ENCODE data around the gene EPB41L4A. TPM values are rescaled to one million over a fixed set of nuclear protein-coding genes. Genes with fewer than 3 reads are reported as not detected.

The EPB41L4A gene
- total RNA-seq, 1 experiment from 2014 or later, result 4.7 TPM

GRCh38 chr5:112329419-112330090, 89.5 kb downstream of the EPB41L4A start:
- Histone ChIP-seq H3K27me3 (ENCODE audit: control insufficient read depth, insufficient read depth, low read length) (no peaks in the 10 kb centered on the region), H3K4me3 (ENCODE audit: insufficient read depth, low read depth, low read length) (no peak overlapping the region), H3K36me3 (replicated peaks; ENCODE audit: control insufficient read depth, insufficient read depth, low read length) (no peaks in the 10 kb centered on the region)
- no peak for DNase-seq

DNA sequence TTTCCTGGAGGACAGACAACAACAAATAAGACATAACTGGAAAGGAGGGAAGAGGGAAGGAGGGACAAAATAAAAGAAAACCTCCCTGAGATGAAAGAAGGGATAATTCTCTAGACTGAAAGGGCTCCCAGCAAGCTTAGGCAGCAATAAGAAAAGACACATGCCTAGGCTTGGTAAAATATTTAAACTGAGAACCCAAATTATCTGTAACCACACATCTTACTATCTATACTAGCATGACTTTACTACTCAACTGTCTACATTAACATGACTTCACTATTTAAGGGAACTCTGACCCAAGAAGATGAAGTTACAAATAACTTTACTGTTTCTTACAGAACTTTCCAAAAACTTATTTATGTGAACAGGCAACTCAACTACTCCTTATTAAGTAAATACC, 95.9 kb downstream of the EPB41L4A start:
- Histone ChIP-seq H3K4me3 (ENCODE audit: insufficient read depth, low read depth, low read length) (no peak overlapping the region), H3K36me3 (replicated peaks; ENCODE audit: control insufficient read depth, insufficient read depth, low read length) (no peaks in the 10 kb centered on the region), H3K27me3 (ENCODE audit: control insufficient read depth, insufficient read depth, low read length) (no peaks in the 10 kb centered on the region)
- no peak for DNase-seq

GRCh38 chr5:112320408-112320807, 98.7 kb downstream of the EPB41L4A start:
- Histone ChIP-seq H3K27me3 (ENCODE audit: control insufficient read depth, insufficient read depth, low read length) (no peaks in the 10 kb centered on the region), H3K36me3 (replicated peaks; ENCODE audit: control insufficient read depth, insufficient read depth, low read length) (no peaks in the 10 kb centered on the region), H3K4me3 (ENCODE audit: insufficient read depth, low read depth, low read length) (no peak overlapping the region)
- DNase-seq, result no peak

DNA sequence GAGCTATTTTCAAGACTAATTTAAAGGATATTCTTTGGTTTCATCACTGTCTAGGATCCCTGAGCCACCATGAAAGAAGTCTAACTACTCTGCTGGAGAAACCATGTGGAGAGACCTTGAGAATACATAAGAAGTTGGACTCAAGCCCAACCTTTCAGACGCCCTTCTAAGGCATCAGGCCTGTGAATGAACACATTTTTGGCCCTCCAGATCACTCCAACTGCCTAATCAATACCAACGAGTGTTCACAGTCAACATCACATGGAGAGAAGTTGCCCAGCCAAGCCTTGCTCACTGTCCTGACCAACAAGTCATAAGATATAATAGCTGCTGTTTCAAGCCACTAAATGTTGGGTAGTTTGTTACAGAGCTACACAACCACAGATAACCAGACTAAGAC, 100.7 kb downstream of the EPB41L4A start:
- H3K27me3 ChIP-seq (ENCODE audit: control insufficient read depth, insufficient read depth, low read length), result no peaks in the 10 kb centered on the region
- DNase-seq, result no peak
- H3K4me3 ChIP-seq (ENCODE audit: insufficient read depth, low read depth, low read length), result no peak overlapping the region
- H3K36me3 ChIP-seq (replicated peaks; ENCODE audit: control insufficient read depth, insufficient read depth, low read length), result no peaks in the 10 kb centered on the region

GRCh38 chr5:112317866-112318265, 101.2 kb downstream of the EPB41L4A start:
- Histone ChIP-seq H3K4me3 (ENCODE audit: insufficient read depth, low read depth, low read length) (no peak overlapping the region), H3K27me3 (ENCODE audit: control insufficient read depth, insufficient read depth, low read length) (no peaks in the 10 kb centered on the region), H3K36me3 (replicated peaks; ENCODE audit: control insufficient read depth, insufficient read depth, low read length) (no peaks in the 10 kb centered on the region)
- no peak for DNase-seq

DNA sequence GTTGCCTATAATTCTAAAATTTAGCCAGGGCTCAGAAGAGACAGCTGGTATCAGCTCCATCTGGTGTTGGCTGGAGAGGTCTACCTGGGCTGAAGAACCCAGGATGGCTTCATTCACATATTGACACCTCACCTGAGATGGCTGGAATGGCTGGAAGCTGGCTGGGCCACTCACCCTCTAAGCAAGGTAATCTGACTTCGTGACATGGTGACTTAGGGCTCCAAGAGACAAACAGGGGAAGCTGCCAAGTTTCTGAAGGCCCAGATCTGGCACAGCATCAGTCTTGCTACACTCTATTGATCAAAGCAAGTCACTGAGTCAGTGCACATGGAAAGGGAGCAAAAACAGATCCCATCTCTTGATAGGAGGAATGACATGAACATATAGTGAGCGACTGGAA, 102.3 kb downstream of the EPB41L4A start:
- no peak for DNase-seq
- H3K4me3 ChIP-seq (ENCODE audit: insufficient read depth, low read depth, low read length), result no peak overlapping the region
- no peaks in the 10 kb centered on the region for H3K27me3 ChIP-seq (ENCODE audit: control insufficient read depth, insufficient read depth, low read length)
- no peaks in the 10 kb centered on the region for H3K36me3 ChIP-seq (replicated peaks; ENCODE audit: control insufficient read depth, insufficient read depth, low read length)

DNA sequence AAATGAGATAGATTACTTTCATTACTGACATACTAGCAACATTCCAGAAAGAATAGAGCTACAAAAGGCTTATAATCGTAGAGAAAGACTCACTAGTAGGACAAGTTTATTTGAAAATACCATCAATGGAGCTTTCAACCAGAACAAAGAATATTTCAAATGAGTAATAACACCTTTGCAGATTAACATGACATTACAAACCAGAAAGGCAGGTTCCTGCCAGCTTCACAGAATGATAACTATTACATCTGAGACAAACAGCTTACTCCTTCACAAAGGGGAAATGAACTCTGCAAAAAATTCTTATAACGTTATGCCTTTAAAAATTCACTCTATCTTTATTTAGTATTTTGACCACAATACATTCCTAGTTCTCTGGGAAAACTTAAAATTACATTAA, 103.1 kb downstream of the EPB41L4A start:
- DNase-seq, result no peak

GRCh38 chr5:112312295-112313275, 106.5 kb downstream of the EPB41L4A start:
- no peak overlapping the region for H3K4me3 ChIP-seq (ENCODE audit: insufficient read depth, low read depth, low read length)
- DNase-seq, result no peak
- no peaks in the 10 kb centered on the region for H3K36me3 ChIP-seq (replicated peaks; ENCODE audit: control insufficient read depth, insufficient read depth, low read length)
- no peaks in the 10 kb centered on the region for H3K27me3 ChIP-seq (ENCODE audit: control insufficient read depth, insufficient read depth, low read length)

More for the DNA sequence above, 103.1 kb downstream of the EPB41L4A start:
- no peaks in the 10 kb centered on the region for H3K36me3 ChIP-seq (replicated peaks; ENCODE audit: control insufficient read depth, insufficient read depth, low read length)
- H3K27me3 ChIP-seq (ENCODE audit: control insufficient read depth, insufficient read depth, low read length), result no peaks in the 10 kb centered on the region
- no peak overlapping the region for H3K4me3 ChIP-seq (ENCODE audit: insufficient read depth, low read depth, low read length)

DNA sequence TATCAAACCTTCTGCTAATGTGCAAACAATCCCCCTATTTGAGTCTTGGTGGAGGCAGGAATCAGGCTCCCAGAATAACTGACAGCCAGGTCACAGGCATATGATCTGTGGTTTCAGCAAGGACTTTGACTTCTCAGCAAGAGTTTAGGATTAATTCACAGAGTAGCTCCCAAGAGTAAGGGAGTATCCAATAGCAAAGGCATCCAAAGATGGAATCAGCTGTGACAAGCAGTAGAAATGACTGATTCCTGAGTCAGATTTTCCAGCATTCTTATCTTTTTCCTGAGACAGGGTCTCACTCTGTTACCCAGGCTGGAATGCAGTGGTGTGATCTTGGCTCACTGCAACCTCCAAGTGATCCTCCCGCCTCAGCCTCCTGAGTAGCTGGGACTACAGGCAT, 108.3 kb downstream of the EPB41L4A start:
- DNase-seq, result no peak
- no peaks in the 10 kb centered on the region for H3K27me3 ChIP-seq (ENCODE audit: control insufficient read depth, insufficient read depth, low read length)
- H3K4me3 ChIP-seq (ENCODE audit: insufficient read depth, low read depth, low read length), result no peak overlapping the region
- H3K36me3 ChIP-seq (replicated peaks; ENCODE audit: control insufficient read depth, insufficient read depth, low read length), result no peaks in the 10 kb centered on the region

DNA sequence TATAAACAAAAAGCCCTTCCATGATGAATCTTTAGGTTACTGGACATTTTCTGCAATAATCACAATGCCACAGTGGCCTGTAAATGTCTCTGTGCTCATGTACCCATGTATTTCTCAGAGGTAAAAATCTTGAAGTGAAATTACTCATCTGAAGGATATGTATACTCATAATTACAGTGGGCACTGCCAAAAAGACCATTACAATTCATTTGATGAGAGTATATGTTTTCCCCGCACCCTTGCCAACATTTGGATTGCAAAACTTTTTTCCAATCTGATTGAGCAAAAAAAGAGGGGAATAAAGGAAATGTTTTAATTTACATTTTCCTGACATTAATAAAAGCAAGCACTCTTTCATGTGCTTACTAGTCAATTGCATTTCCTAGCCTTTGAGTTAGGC, 110.5 kb downstream of the EPB41L4A start:
- DNase-seq, result no peak
- no peaks in the 10 kb centered on the region for H3K36me3 ChIP-seq (replicated peaks; ENCODE audit: control insufficient read depth, insufficient read depth, low read length)
- no peaks in the 10 kb centered on the region for H3K27me3 ChIP-seq (ENCODE audit: control insufficient read depth, insufficient read depth, low read length)
- H3K4me3 ChIP-seq (ENCODE audit: insufficient read depth, low read depth, low read length), result no peak overlapping the region

DNA sequence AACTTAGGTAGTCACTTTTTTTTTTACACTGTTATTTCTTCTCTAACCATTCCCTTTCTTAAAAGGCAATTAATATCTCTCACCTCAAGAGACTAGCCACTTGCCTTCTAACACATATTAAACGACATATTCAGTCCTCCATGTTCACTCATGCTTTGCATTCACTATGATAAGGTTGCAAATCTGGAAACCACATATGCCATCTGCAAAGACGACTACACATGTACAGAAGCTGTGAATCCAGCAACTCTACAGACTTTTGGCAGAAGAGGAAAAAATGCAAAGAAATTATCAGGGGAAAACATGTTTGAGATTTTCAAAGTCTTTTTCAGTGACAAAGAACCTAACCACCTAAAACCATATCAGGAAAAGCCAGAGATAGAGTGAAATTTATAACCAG, 112.1 kb downstream of the EPB41L4A start:
- no peak for DNase-seq
- no peaks in the 10 kb centered on the region for H3K36me3 ChIP-seq (replicated peaks; ENCODE audit: control insufficient read depth, insufficient read depth, low read length)
- no peaks in the 10 kb centered on the region for H3K27me3 ChIP-seq (ENCODE audit: control insufficient read depth, insufficient read depth, low read length)
- H3K4me3 ChIP-seq (ENCODE audit: insufficient read depth, low read depth, low read length), result no peak overlapping the region

- no peak for DNase-seq
- Histone ChIP-seq H3K36me3 (replicated peaks; ENCODE audit: control insufficient read depth, insufficient read depth, low read length) (no peaks in the 10 kb centered on the region), H3K4me3 (ENCODE audit: insufficient read depth, low read depth, low read length) (no peak overlapping the region), H3K27me3 (ENCODE audit: control insufficient read depth, insufficient read depth, low read length) (no peaks in the 10 kb centered on the region)
These were observed 114.3 kb downstream of the EPB41L4A start for GRCh38 chr5:112304743-112305142.

- Histone ChIP-seq H3K4me3 (ENCODE audit: insufficient read depth, low read depth, low read length) (no peak overlapping the region), H3K27me3 (ENCODE audit: control insufficient read depth, insufficient read depth, low read length) (no peaks in the 10 kb centered on the region), H3K36me3 (replicated peaks; ENCODE audit: control insufficient read depth, insufficient read depth, low read length) (no peaks in the 10 kb centered on the region)
- no peak for DNase-seq
These were observed 115.4 kb downstream of the EPB41L4A start for GRCh38 chr5:112303685-112304084.

- Histone ChIP-seq H3K27me3 (ENCODE audit: control insufficient read depth, insufficient read depth, low read length) (no peaks in the 10 kb centered on the region), H3K4me3 (ENCODE audit: insufficient read depth, low read depth, low read length) (no peak overlapping the region), H3K36me3 (replicated peaks; ENCODE audit: control insufficient read depth, insufficient read depth, low read length) (no peaks in the 10 kb centered on the region)
- no peak for DNase-seq
These were observed 125.0 kb downstream of the EPB41L4A start for GRCh38 chr5:112294126-112294525.

GRCh38 chr5:112293587-112293986, 125.5 kb downstream of the EPB41L4A start:
- H3K36me3 ChIP-seq (replicated peaks; ENCODE audit: control insufficient read depth, insufficient read depth, low read length), result no peaks in the 10 kb centered on the region
- no peak for DNase-seq
- H3K27me3 ChIP-seq (ENCODE audit: control insufficient read depth, insufficient read depth, low read length), result no peaks in the 10 kb centered on the region
- H3K4me3 ChIP-seq (ENCODE audit: insufficient read depth, low read depth, low read length), result no peak overlapping the region
